GM21619 (cell line): ENCODE measurements around the gene PTTG1IP2.
A peak's percentile ranks its signal among the peaks of the same experiment; 100 is the strongest.
"Not testable (repeated sequence)": the region's sequence is repeated elsewhere in the genome, so short reads cannot be mapped to it uniquely, and the experiment has no call there.

ENCODE experiments used
- ATAC-seq: cut with Tn5 transposase; IDR thresholded peaks from one replicate; pipeline ENCODE4 v1.9.1; 2021; ENCODE audit not compliant: unreplicated experiment

The PTTG1IP2 gene

DNA sequence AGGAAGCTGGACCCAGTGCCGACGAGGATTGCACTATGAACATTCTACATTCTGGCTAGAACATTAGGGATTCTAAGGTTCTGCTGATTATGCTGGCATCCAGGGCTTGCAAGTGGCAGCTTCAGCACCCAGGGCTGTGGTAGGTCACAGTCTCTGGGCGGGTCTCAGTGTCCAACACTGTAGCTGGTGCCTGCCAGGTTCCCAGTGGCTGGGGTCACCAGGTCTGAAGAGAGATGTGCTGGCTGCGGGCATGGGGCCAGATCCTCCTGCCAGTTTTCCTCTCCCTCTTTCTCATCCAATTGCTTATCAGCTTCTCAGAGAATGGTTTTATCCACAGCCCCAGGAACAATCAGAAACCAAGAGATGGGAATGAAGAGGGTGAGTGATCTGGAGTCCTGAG, at the start of gene PTTG1IP2:
Gene PTTG1IP2, plus strand, starts transcription at position 86 of the 400 bp plus-strand sequence. Its CDS starts 148 bp downstream, at position 234.
- ATAC-seq = no peak

DNA sequence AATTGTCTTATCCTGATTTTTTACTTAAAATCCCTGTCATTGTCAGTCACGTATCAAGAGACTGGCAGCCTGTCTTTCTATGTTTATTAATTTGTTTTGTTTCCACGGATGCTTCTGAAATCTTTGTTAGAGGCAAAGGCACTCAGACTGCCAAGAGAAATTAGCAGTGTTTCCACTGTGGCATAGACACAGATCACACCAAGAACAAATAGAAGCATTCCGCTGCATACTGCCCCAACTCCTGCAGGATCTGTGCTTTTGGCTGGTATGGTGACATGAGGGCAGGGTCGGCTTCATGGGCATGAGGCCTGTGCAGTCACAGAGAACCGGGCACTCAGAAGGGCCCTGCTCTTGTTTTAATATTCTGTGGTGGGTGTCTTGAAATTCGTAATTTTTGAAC, 47.8 kb upstream of the PTTG1IP2 start:
- ATAC-seq = no peak

DNA sequence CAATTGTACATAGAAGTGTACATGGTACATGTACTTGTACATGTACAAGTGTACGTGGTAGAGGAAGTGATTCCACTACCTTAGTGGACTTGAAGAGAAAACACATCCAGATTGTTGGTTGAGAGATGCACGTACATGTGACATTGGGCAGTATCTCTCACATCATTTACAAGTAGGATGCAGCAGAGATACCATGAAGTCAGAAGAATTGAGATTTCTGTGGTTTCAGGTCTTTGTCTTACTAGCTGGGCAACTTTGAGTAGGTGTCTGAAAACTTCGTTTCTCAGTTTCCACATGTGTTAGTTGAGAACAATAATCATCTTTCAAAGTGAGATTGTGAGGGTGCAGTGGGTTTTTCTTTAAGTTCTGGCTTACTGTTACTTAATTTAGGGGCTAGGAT, 44.7 kb upstream of the PTTG1IP2 start:
- ATAC-seq = peak; percentile 96

DNA sequence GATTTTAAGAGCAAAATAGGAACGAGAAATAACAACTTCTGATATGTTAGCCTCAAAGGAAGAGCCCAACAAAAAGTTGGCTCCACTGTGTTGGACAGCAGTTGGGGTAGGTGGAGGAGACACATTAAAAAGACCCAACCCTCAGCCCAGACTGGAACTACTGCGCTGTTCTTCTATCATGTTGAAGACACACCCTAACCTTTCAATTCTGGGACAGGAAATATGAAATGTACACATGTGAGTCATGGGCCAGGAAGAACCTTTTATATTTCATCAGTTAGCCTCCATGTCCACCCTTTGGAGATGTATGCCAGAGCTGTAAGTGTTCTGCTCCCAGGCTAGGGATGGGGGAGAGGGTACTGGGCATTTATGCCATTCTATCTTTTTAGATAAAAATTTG, 44.1 kb upstream of the PTTG1IP2 start:
- ATAC-seq = no peak

DNA sequence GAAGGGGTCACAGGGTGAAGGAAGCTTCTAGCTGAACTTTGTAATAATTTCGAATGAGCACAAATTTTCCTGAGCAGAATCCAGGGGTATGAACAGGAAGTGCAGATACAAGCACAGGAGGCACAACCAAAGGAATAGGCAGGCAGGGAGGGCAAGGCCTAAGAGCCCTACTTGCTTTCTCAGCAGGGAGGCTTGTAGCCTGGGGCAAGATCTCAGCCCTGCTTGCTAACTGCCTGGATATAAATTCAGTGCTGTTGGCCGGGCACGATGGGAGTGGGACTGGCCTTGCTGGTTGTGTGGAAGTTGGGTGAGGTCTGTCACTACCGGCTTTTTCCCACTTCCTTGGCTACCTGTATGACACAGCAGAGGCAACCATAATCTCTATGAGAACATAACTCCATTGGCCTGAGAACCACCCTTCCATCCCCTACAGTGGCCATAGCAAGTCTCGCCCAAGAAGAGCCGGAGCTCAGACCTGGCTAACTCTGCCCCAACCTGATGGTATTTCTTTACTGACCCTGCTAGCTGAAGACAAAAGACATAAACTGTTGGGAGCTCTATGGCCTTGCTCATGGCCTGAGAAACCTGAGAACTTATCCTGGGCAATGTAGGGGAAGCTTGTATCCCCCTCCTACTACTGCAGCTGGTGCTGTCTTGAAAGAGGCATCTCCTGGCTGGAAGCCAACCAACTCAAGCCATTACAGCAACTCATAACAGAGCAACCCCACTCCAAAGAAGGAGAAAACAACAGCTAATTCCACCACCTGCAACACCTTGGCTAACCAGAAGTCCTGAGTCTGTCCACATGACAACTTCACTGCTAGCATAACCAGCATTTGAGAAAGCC, 38.6 kb upstream of the PTTG1IP2 start:
- ATAC-seq = no peak

DNA sequence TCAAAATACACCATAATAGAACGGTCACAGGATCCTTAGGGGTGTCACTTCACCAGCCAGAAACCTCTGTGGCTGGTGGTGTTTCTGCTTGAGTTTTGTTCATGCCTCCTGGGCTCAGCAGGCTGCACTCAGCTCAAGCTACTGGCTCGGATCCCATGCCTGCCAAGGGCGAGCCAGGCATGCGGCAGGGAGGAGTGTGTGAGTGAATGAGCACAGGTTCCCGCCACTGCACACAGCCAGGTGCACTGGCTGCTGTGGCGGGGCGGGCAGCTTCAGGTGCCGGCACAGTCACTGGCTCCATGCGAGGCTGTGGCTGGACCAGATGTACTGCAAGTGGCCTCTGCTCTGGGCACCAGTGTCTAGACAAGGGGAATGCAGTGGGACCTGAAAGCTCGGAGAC, 36.7 kb upstream of the PTTG1IP2 start:
- ATAC-seq = no peak

DNA sequence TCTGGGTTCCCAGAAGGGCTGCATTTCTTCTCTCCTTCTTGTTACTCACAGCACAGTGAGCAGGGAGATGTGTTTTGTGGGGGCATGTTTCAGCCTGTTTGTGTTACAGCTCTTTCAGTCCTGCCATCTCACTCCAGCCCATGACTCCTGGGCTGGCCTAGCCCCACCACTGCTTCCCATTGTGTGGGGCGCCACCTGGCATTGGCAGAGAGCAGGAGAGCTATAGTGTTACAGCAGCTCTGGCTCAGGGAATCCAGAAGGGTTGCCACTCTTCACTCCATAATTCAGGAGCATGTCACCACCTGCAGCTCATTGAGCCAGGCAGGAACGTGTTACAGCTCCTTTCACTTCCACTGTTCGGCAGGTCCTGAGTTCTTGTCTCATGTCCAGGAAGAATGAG, 36.2 kb upstream of the PTTG1IP2 start:
- ATAC-seq = no peak

DNA sequence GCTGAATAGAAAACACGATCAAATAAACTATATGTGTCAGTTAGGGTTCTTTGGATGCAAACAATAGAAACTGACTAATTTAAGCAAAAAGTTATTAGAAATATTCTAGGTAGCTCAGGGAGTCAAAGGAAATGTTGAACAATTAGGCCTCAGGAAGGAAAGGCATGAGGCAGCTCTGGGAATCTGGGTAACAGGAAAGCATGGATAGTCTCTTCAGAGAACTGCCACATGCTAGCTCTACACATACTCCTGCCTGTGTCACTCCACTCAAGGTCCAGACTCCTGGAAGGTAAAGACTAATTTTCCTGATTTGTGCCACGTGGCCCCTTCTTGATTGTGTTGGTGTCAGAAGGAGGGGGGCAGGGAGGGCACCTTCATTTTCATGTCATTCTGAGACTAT, 23.8 kb upstream of the PTTG1IP2 start:
- ATAC-seq = no peak

DNA sequence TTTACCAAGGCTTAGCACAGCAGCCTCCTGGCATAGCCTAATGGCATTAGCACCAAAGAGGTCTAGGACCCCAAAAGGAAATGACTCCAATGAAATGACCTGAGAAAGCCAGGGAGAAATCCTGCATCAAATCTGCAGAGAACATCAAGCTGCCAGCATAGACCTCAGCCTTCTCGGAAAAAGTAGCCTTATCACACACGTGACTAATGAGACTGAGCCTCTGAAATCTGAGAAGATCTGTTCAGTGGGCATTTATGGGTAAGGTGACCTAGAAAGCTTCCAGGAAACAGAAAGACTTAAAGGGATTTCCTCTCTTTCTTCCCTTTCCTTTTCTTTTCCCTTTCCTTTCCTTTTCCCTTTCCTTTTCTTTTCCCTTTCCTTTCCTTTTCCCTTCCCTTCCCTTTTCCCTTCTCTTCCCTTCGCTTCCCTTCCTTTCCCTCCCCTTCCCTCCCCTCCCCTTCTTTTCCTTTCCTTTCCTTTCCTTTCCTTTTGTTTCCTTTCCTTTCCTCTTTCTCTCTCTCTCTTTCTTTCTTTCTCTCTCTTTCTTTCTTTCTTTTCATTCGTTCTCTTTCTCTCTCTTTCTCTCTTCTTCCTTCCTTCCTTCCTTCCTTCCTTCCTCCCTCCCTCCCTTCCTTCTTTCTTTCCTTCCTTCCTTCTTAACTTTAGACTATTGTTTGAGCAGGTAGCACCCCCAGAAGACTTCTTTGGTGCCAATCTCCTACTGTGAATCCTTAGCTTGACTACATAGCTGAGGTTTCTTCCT, 23.1 kb upstream of the PTTG1IP2 start:
- no peak for ATAC-seq

DNA sequence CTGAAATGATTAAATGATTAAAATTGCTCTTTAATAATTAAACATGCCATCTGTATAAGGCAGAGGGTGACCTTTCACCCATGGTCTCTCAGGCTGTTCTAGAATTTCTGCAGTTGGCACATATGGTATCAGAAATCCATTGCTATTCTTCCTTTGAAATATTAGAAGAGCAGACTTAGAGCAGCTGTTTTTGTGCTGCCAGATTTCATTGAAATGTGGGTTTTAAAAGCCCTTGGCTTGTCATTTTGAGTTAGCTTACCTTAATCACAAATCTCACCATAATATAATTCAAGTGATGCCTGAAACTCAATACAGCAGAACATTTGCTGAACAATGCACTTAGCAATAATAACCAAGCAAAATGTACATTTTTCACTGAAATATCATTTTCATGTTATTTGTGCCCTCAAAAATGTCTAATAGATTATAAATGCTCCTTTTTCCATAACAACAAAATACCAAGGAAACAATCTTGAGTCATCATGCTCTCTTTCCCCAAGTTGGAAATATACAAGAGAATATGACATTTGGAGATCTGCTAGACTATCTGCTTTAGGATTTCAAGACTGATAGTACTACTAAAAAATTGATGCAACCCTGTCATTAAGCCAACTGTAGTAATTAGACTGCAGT, 16.1 kb upstream of the PTTG1IP2 start:
- no peak for ATAC-seq

DNA sequence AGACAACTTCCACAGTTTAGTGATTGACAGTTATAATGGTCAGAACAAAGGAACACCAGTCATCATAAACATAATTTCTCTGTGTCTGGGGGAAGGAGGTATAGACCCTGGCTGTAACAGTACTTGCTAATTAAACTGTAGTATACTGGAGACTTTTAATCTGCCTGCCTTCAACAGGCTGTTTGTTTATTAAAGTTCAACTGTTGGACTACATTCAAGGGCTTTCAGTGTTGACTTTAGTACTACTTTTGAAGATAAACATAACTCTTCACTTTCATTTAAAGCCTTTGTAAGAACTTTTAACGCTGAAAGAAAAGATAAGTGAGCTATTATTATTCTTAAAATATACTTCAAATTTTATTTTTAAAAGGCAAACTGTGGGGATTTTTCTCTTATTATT, 15.5 kb upstream of the PTTG1IP2 start:
- no peak for ATAC-seq

DNA sequence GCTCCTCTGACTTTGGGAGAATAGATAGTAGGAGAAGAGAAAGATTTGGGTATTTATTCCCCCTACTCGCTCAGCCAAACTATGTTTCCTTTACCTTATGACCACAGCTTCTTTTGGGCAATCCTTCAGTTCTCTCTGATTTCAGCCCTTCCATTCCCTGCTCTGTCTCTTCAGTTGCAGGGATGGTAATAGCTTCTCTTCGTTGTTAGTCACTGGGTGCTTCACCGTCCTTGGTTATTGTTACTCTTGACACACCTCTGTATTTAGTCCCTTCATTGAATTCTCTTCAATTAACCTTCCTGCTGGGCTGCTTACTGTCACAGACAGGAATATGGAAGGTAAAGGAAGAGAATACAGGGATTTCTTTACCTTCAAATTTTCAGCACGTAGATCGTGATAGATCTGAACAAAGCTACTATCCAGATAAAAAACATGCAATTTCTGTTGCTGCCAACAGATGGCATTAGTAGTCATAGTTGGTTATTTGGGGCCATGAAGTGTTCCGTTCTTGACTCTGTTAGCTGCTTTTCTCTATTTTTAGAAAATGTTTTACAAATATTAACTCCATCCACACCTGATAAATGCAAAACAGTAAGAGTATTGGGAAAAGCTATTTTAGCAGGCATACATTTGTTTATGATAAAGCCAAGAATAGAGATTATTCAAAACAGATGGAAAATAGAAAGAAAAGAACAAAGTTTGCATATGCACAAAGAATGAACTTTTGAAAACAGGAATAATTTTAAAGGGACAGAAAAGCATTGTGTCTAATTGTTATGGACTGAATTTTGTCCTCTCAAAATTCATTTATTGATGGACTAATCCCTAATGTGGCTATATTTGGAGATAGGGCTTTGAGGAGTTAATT, 14.0 kb upstream of the PTTG1IP2 start:
- peak; percentile 87 for ATAC-seq

DNA sequence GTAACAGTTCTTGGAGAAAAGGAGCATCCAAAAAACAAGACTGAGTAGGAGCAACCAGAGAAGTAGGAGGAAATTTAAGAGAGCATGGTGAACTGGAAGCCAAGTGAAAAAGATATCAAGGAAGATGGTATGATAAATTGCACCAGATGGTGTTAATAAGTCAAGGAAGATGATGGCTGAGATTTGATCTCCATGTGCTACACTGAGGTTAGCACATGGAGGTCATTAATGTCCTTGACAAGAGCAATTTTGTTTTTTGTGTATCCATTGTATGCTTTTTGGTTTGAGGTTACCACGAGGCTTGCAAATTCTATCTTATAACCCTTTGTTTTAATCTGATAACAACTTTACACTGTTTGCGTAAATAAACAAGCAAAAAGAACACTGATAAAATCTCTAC, 11.3 kb upstream of the PTTG1IP2 start:
- no peak for ATAC-seq

DNA sequence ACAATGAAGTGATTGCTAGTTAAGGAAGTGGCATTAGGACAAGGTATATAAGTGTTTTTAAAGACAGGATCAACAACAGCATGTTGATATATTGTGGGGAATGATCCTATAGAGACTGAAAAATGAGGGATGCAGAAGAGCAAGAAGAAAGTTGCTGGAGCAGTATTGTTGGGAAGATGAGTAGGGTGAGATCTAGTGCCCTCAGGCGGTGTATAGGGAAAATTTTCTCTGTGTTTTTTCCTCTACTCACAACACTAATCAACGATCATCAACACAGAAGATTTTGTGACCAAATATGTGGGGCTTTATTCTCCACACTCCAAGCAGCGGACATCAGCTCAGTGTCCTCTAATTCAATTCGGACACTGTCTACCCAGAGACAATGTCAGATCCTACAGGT, 9.6 kb upstream of the PTTG1IP2 start:
- no peak for ATAC-seq

DNA sequence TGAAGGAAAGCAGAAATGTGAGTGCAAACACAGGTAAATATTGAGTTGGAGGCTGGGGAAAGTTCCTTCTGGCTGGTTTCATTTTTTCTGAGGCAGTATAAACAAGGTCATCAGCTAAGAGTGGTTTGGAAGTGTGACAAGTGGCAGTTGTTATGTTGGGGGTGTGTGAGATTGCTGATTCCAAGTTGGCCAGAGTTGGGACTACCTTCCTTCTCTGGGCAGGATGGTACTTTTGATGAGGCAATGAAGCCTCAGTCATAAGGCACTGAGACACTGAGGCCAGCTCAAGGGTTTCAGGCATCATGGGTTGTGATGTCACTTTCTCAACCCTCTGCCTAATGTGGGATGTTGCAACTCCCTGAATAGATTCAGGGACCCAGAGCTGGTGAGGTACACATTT, 8.2 kb upstream of the PTTG1IP2 start:
- ATAC-seq = no peak

DNA sequence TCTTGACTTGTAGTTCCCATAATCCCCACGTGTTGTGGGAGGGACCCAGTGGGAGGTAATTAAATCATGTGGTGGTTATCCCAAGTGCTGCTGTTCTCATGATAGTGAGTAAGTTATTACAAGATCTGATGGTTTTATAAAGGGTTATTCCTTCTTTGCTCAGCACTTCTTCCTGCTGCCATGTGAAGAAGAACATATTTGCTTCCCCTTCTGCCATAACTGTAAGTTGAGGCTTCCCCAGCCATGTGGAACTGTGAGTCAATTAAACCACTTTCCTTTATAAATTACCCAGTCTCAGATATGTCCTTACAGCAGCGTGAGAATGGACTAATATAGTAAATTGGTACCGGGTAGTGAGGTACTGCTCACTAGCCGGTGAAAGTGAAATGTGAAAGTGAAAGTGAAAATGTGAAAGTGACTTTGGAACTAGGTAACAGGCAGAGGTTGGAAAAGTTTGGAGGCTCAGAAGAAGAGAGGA, 6.2 kb upstream of the PTTG1IP2 start:
- ATAC-seq = not testable (repeated sequence)

DNA sequence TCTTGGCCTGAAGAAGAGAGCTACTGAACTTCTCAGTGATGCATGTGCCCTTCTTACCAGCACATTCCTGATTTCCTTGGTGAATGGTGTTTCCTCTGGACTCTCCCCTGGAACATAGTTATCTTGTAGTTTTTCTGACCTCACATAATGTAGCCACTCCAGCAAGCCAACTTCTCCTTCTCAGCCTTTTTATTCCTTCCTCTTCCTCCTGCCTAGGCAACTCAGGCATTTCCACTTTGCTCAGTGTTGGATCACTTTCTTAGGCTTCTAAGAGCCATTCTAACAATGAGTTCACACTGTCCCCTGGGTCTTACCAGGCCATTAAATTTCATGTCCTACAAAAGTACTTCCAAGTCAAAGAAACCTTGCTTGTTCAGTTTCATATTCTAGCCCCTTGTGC, 3.6 kb upstream of the PTTG1IP2 start:
- no peak for ATAC-seq

DNA sequence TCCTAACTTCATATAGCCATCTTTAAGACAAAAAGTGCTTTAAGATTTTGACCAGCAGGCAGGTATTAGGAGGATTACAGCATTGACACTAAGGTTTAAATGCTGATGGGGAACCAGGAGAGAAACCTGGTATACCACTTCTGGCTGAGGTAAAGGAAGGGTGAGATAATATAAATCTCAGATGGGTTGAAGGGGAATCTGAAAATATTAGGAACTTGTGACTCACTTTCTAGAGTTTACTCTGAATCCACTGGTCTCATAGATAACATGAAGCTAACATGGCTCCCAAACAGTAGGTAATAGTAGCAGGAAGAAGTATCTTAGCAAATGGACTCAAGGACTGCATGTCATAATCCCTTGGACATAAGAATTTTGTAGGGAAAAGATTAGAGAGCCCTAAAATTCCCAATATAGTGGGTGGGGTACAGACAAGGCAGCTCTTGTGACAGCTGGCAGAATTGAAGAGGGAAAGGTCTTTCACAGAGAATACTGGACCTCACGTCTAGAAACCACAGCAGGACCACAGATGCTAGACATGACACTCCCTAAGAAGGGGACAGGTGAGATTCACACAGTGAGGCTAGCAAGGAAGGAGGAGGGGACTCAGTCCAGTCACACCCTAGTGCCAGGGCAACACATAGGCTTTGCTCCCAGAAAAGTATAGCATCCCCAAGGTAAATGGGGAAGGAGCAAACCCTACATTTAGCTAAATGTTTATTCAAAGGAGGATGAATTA, 3.5 kb downstream of the PTTG1IP2 start:
- no peak for ATAC-seq

DNA sequence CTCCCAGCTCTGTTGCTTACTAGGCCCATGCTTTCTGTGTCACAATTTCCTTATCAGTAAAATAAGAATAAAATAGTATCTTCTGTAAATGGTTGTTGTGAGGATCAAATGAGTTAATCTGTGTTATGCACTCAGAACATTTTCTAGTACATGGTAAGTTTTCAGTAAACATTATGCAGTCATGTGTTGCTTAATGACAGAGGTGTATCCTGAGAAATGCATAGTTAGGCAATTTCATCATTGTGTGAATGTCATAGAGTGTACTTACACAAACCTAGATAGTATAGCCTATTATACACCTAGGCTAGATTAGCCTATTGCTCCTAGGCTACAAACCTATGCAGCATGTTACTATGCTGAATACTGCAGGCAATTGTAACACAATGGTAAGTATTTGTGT, 4.4 kb downstream of the PTTG1IP2 start:
- ATAC-seq = no peak
